ENCODE results near the gene B3GNT3. TPM values are rescaled to one million over a fixed set of nuclear protein-coding genes. Genes with fewer than 3 reads are reported as not detected.

The B3GNT3 gene
- total and polyA plus RNA-seq, 2 of the 13 experiments (the other 11 are each of a cell fraction or from before 2014, with no cell fraction given): 0.86 to 4.0 TPM

DNA sequence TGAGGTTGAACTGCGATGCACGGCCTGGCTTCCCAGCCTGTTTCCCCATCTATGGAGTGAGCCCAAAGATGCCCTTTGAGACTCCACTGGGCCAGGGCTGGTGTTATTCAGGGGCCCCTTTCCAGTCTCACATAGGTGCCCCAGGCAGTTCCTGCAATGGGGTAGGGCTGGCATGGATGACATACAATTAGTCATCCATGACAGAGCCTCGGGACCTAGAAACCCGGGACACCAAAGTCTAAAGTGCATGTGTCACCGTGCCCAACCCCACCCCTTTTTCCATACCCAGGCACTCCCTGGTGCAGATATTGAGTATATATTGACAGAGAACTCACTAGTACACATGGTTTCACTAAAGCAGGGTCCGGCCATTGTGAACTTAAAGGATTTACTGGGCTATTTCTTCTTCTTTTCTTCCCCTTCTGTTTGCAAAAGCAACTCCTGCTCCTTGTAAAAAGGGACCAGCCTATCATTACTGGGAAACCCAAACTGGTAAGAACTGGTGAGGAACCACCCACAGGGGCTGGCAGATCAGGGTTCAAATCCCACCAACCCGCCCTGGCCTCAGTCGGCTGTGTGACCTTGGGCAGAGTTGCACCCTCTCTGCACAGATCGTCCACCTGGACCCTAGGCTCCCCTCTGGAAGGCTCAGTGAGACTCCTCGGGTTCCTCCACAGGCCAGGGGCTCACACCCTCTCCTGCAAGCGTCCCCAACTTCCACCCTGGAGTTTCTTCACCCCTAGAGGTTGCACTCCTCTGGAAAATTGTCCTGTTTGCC lies 2.7 kb downstream of the B3GNT3 start (continued):
- TF ChIP-seq HBP1 (CRISPR knock-in tag; IDR thresholded peaks at IDR 0.05; ENCODE audit: low read depth) (peak; percentile 81; the same call in 1 of the 2 replicates), AGO1 (IDR thresholded peaks at IDR 0.05; ENCODE audit: low read depth, low read length, poor library complexity, severe bottlenecking) (no peak), STAT5B (CRISPR knock-in tag; IDR thresholded peaks at IDR 0.05) (no peak), ISL2 (CRISPR knock-in tag; IDR thresholded peaks at IDR 0.05) (no peak), SOX13 (IDR thresholded peaks at IDR 0.05) (no peak; the same call in 1 of the 2 replicates), SOX13 (CRISPR knock-in tag; conservative IDR thresholded peaks at IDR 0.05 in 1 of 2, IDR thresholded peaks at IDR 0.05 in 1 of 2) (peak in 1 of 2 experiments; percentile 51; a peak in 2 of 4 replicates), EP300 (IDR thresholded peaks at IDR 0.05; ENCODE audit: low read depth in 2 of 2, low read length in 2 of 2) (peak; percentile 21 to 68; a peak in 3 of 4 replicates), EP300 (CRISPR knock-in tag; IDR thresholded peaks at IDR 0.05; ENCODE audit: borderline replicate concordance) (0 out of 2 replicates have a peak, but pooled peaks have one; percentile 29), ZNF644 (CRISPR knock-in tag; IDR thresholded peaks at IDR 0.05; ENCODE audit: low read depth) (0 out of 2 replicates have a peak, but pooled peaks have one; percentile 34), ELF3 (CRISPR knock-in tag; IDR thresholded peaks at IDR 0.05) (peak; percentile 67), RXRB (CRISPR knock-in tag; IDR thresholded peaks at IDR 0.05; ENCODE audit: borderline replicate concordance) (peak; percentile 42; the same call in 1 of the 2 replicates), NR2F6 (IDR thresholded peaks at IDR 0.05) (0 out of 2 replicates have a peak, but pooled peaks have one; percentile 17), NR2F6 (CRISPR knock-in tag; IDR thresholded peaks at IDR 0.05) (peak; percentile 36), SOX5 (CRISPR knock-in tag; IDR thresholded peaks at IDR 0.05; ENCODE audit: borderline replicate concordance) (no peak; the same call in 1 of the 2 replicates), HOXA3 (CRISPR knock-in tag; IDR thresholded peaks at IDR 0.05) (peak; percentile 53; the same call in 1 of the 2 replicates), KLF16 (CRISPR knock-in tag; IDR thresholded peaks at IDR 0.05) (peak in 1 of 2 experiments; percentile 29; a peak in 1 of 4 replicates), ATF5 (CRISPR knock-in tag; IDR thresholded peaks at IDR 0.05; ENCODE audit: low read depth) (no peak), ZKSCAN5 (CRISPR knock-in tag; IDR thresholded peaks at IDR 0.05) (no peak), DMAP1 (CRISPR knock-in tag; IDR thresholded peaks at IDR 0.05) (0 out of 2 replicates have a peak, but pooled peaks have one; percentile 38), FOXK1 (CRISPR knock-in tag; IDR thresholded peaks at IDR 0.05; ENCODE audit: borderline replicate concordance, low read depth) (peak; percentile 59; the same call in 1 of the 2 replicates), FOSL2 (CRISPR knock-in tag; IDR thresholded peaks at IDR 0.05) (peak; percentile 94), LRRFIP1 (CRISPR knock-in tag; conservative IDR thresholded peaks at IDR 0.05) (no peak), ZBTB7B (CRISPR knock-in tag; IDR thresholded peaks at IDR 0.05) (0 out of 2 replicates have a peak, but pooled peaks have one; percentile 31)
- TF ChIP-seq, protein P1, sequence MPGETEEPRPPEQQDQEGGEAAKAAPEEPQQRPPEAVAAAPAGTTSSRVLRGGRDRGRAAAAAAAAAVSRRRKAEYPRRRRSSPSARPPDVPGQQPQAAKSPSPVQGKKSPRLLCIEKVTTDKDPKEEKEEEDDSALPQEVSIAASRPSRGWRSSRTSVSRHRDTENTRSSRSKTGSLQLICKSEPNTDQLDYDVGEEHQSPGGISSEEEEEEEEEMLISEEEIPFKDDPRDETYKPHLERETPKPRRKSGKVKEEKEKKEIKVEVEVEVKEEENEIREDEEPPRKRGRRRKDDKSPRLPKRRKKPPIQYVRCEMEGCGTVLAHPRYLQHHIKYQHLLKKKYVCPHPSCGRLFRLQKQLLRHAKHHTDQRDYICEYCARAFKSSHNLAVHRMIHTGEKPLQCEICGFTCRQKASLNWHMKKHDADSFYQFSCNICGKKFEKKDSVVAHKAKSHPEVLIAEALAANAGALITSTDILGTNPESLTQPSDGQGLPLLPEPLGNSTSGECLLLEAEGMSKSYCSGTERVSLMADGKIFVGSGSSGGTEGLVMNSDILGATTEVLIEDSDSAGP (CRISPR knock-in tag; IDR thresholded peaks at IDR 0.05; ENCODE audit: borderline replicate concordance): peak; percentile 25; the same call in 1 of the 2 replicates

Measured in HepG2 (cell line).